MM.1S (cell line): Measurements from ENCODE around the gene WDR89.

Source experiments
- DNase-seq: peaks from one replicate; pipeline ENCODE4 v3.0.0-alpha.2; 2015
- H2AFZ ChIP-seq: fragments of 300-600 bp; sonication (generic); 2 replicates; pipeline ENCODE4 v1.6.0; 2016; ENCODE audit warnings: antibody characterized with exemption, low read length
- H3F3A ChIP-seq: fragments of 300-600 bp; sonication (generic); 2 replicates; pipeline ENCODE4 v1.6.1; 2016; ENCODE audit warnings: mild to moderate bottlenecking, antibody characterized with exemption, low read length, moderate library complexity, mixed read lengths; ENCODE audit not compliant: insufficient read depth
- H3K27ac ChIP-seq: fragments of 300-600 bp; sonication (generic); 2 replicates; pipeline ENCODE4 v1.5.1; 2016; ENCODE audit warnings: mild to moderate bottlenecking, low read length
- H3K27me3 ChIP-seq: fragments of 300-600 bp; sonication (generic); replicated peaks from 2 replicates; pipeline ENCODE4 v1.6.0; 2016; ENCODE audit warnings: low read length; ENCODE audit not compliant: insufficient read depth
- H3K36me3 ChIP-seq: fragments of 300-600 bp; sonication (generic); replicated peaks from 2 replicates; pipeline ENCODE4 v1.6.1; 2016; ENCODE audit warnings: mild to moderate bottlenecking, low read length, mixed read lengths; ENCODE audit not compliant: insufficient read depth
- H3K4me1 ChIP-seq: fragments of 300-600 bp; sonication (generic); 2 replicates; pipeline ENCODE4 v1.6.1; 2016; ENCODE audit warnings: low read length, mixed read lengths
- H3K4me2 ChIP-seq: fragments of 300-600 bp; sonication (generic); 2 replicates; pipeline ENCODE4 v1.6.0; 2016; ENCODE audit warnings: low read depth, low read length
- H3K4me3 ChIP-seq: fragments of 300-600 bp; sonication (generic); 2 replicates; pipeline ENCODE4 v1.5.1; 2016; ENCODE audit warnings: low read length, mixed read lengths
- H3K79me2 ChIP-seq: fragments of 300-600 bp; sonication (generic); 2 replicates; pipeline ENCODE4 v1.6.1; 2016; ENCODE audit warnings: mixed run types, low read length, mixed read lengths
- H3K9ac ChIP-seq: fragments of 300-600 bp; sonication (generic); 2 replicates; pipeline ENCODE4 v1.6.1; 2016; ENCODE audit warnings: low read length, mixed read lengths
- H3K9me2 ChIP-seq: fragments of 300-600 bp; sonication (generic); replicated peaks from 2 replicates; pipeline ENCODE4 v1.6.1; 2016; ENCODE audit warnings: mild to moderate bottlenecking, low read length, mixed read lengths; ENCODE audit not compliant: insufficient read depth
- H3K9me3 ChIP-seq: fragments of 300-600 bp; sonication (generic); replicated peaks from 2 replicates; pipeline ENCODE4 v1.6.1; 2016; ENCODE audit warnings: mild to moderate bottlenecking, low read length, mixed read lengths; ENCODE audit not compliant: insufficient read depth
- H4K20me1 ChIP-seq: fragments of 300-600 bp; sonication (generic); 2 replicates; pipeline ENCODE4 v1.6.1; 2016; ENCODE audit warnings: mild to moderate bottlenecking, low read length, moderate library complexity, mixed read lengths; ENCODE audit not compliant: insufficient read depth
- EZH2 ChIP-seq: fragments of 300-600 bp; sonication (generic); optimal IDR thresholded peaks from 2 replicates; pipeline ENCODE3; 2017; ENCODE audit warnings: low read depth, mild to moderate bottlenecking, antibody characterized with exemption, low read length, mixed read lengths
- EZH2phosphoT487 ChIP-seq: fragments of 300-600 bp; sonication (generic); IDR thresholded peaks from 2 replicates; pipeline ENCODE4 v1.6.1; 2018; ENCODE audit warnings: antibody characterized with exemption, low read length
- TF ChIP-seq, protein P1 (sequence below): fragments of 300-600 bp; sonication (generic); IDR thresholded peaks from 2 replicates; pipeline ENCODE4 v1.5.1; 2016; ENCODE audit warnings: antibody characterized with exemption, low read length, mixed read lengths

The WDR89 gene

GRCh38 chr14:63685401-63685800 is 43.7 kb upstream of the WDR89 start:
- Histone ChIP-seq H3K4me2 (no peak overlapping the region), H4K20me1 (no peaks in the 10 kb centered on the region), H3K79me2 (no peaks in the 10 kb centered on the region), H3K9ac (no peak overlapping the region), H3F3A (no peaks in the 10 kb centered on the region), H3K36me3 (no peaks in the 10 kb centered on the region), H3K9me3 (no peaks in the 10 kb centered on the region), H3K9me2 (no peaks in the 10 kb centered on the region), H3K4me1 (no peaks in the 10 kb centered on the region), H3K4me3 (no peak overlapping the region), H3K27ac (no peak overlapping the region), H2AFZ (no peak overlapping the region), H3K27me3 (no peaks in the 10 kb centered on the region)
- no peak for DNase-seq
- TF ChIP-seq EZH2phosphoT487 (no peak), EZH2 (no peak)
- TF ChIP-seq, protein P1, sequence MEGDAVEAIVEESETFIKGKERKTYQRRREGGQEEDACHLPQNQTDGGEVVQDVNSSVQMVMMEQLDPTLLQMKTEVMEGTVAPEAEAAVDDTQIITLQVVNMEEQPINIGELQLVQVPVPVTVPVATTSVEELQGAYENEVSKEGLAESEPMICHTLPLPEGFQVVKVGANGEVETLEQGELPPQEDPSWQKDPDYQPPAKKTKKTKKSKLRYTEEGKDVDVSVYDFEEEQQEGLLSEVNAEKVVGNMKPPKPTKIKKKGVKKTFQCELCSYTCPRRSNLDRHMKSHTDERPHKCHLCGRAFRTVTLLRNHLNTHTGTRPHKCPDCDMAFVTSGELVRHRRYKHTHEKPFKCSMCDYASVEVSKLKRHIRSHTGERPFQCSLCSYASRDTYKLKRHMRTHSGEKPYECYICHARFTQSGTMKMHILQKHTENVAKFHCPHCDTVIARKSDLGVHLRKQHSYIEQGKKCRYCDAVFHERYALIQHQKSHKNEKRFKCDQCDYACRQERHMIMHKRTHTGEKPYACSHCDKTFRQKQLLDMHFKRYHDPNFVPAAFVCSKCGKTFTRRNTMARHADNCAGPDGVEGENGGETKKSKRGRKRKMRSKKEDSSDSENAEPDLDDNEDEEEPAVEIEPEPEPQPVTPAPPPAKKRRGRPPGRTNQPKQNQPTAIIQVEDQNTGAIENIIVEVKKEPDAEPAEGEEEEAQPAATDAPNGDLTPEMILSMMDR = no peak

DNA sequence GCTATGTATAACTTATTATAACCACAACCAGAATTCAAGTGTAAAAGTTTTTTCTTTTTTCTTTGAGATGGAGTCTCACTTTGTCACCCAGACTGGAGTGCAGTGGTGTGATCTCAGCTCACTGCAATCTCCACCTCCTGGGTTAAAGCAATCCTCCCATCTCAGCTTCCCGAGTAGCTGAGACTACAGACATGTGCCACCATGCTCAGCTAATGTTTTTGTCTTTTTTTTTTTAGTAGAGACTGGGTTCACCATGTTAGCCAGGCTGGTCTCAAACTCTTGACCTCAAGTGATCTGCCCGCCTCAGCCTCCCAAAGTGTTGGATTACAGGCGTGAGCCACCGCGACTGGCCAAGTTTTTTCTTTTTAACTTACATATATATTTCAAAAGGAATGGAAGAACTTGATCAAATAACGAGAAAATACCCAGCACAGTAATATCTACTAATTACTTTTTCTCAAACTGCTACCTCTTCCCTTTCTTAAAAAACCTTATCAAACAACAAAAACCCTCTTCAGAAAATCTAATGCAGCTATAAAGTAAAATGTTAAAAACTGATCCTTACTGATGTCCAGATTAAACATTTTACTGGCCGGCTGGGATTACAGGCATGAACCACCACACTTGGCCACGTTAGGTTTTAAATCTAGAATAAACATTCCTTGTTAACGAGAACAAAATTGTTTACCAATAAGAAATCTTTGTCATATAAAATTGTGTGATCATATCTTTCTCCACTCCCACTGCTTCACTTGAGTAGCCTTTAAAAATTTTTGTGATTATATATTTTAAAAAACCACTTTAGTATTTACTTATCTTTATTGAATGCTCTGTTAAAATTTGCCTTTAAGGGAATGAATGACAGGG is 41.3 kb upstream of the WDR89 start:
- TF ChIP-seq EZH2phosphoT487 (no peak), EZH2 (no peak)
- TF ChIP-seq, protein P1 = no peak
- H3K27ac ChIP-seq = no peak overlapping the region
- H3K79me2 ChIP-seq = no peaks in the 10 kb centered on the region
- H3K4me3 ChIP-seq = no peak overlapping the region
- no peaks in the 10 kb centered on the region for H3K9me2 ChIP-seq
- no peaks in the 10 kb centered on the region for H3K4me1 ChIP-seq
- no peak overlapping the region for H3K4me2 ChIP-seq
- DNase-seq = no peak
- no peaks in the 10 kb centered on the region for H3F3A ChIP-seq
- H3K27me3 ChIP-seq = no peaks in the 10 kb centered on the region
- no peaks in the 10 kb centered on the region for H4K20me1 ChIP-seq
- no peak overlapping the region for H2AFZ ChIP-seq
- no peaks in the 10 kb centered on the region for H3K36me3 ChIP-seq
- H3K9ac ChIP-seq = no peak overlapping the region
- H3K9me3 ChIP-seq = no peaks in the 10 kb centered on the region

GRCh38 chr14:63678536-63678935 is 36.9 kb upstream of the WDR89 start:
- H3K4me3 ChIP-seq = no peak overlapping the region
- H3K79me2 ChIP-seq = no peaks in the 10 kb centered on the region
- DNase-seq = no peak
- H3K4me1 ChIP-seq = no peaks in the 10 kb centered on the region
- no peak overlapping the region for H2AFZ ChIP-seq
- no peaks in the 10 kb centered on the region for H3K9me2 ChIP-seq
- no peaks in the 10 kb centered on the region for H3K27me3 ChIP-seq
- H4K20me1 ChIP-seq = no peaks in the 10 kb centered on the region
- H3F3A ChIP-seq = no peaks in the 10 kb centered on the region
- H3K36me3 ChIP-seq = no peaks in the 10 kb centered on the region
- H3K9me3 ChIP-seq = no peaks in the 10 kb centered on the region
- no peak overlapping the region for H3K27ac ChIP-seq
- H3K4me2 ChIP-seq = no peak overlapping the region
- TF ChIP-seq EZH2phosphoT487 = no peak
- TF ChIP-seq, protein P1 = no peak
- TF ChIP-seq EZH2 = no peak
- no peak overlapping the region for H3K9ac ChIP-seq
